Measurements from ENCODE around the gene ANKFY1. TPM values are rescaled to one million over a fixed set of nuclear protein-coding genes. Genes with fewer than 3 reads are reported as not detected.

Gene ANKFY1
- total and polyA plus RNA-seq, 3 experiments from 2014 or later, result 13.3 to 39.6 (median 35.2) TPM

GRCh38 chr17:4250887-4251286 is 12.9 kb downstream of the ANKFY1 start:
- POLR2A ChIA-PET, result no interaction called here
- DNase-seq, result no peak
- H3K4me3 Mint-ChIP-seq, result no peak overlapping the region

GRCh38 chr17:4249452-4250029 is 14.2 kb downstream of the ANKFY1 start:
- POLR2A ChIA-PET, result no interaction called here
- peaks cover 0 to 25% (median 1%) of the 10 kb centered on the region in 3 donors for H3K36me3 Mint-ChIP-seq
- CTCF ChIA-PET, result interaction anchor here (0.7 to 2.3 kb wide), 5 partner anchors 9 to 34 kb away, joined by 3 to 12 read pairs (median 4); partner anchors contain the start of gene ANKFY1
- Histone ChIP-seq H3K27ac (ENCODE audit: low read depth, low read length) (no peak overlapping the region), H3K27me3 (ENCODE audit: insufficient read depth, low read length, poor library complexity, severe bottlenecking) (no peaks in the 10 kb centered on the region), H3K4me1 (ENCODE audit: insufficient read depth, low read length) (peaks cover 5% of the 10 kb centered on the region), H3K4me3 (ENCODE audit: low read length) (no peak overlapping the region), H3K9me3 (ENCODE audit: low read length) (no peaks in the 10 kb centered on the region), H3K36me3 (ENCODE audit: insufficient read depth, low read length) (peaks cover 5% of the 10 kb centered on the region)
- H3K4me3 Mint-ChIP-seq, result no peak overlapping the region
- peaks cover 48 to 76% (median 66%) of the 10 kb centered on the region in 3 donors for H3K4me1 Mint-ChIP-seq
- peak overlapping the region in 6 of 8 donors; percentile 4 to 59 (median 32) for H3K27ac Mint-ChIP-seq
- no peaks in the 10 kb centered on the region for H3K27me3 Mint-ChIP-seq
- no peaks in the 10 kb centered on the region for H3K9me3 Mint-ChIP-seq
- peak in 1 of 5 donors; percentile 4 for DNase-seq

More at GRCh38 chr17:4250887-4251286, 12.9 kb downstream of the ANKFY1 start:
- Mint-ChIP-seq H3K9me3 (no peaks in the 10 kb centered on the region), H3K27me3 (no peaks in the 10 kb centered on the region), H3K36me3 (peaks cover 1 to 28% (median 3%) of the 10 kb centered on the region in 3 donors), H3K4me1 (peaks cover 45 to 79% (median 67%) of the 10 kb centered on the region in 3 donors), H3K27ac (peak overlapping the region in 1 of 8 donors; percentile 13)
- H3K4me1 ChIP-seq (ENCODE audit: insufficient read depth, low read length), result peaks cover 5% of the 10 kb centered on the region
- peaks cover 5% of the 10 kb centered on the region for H3K36me3 ChIP-seq (ENCODE audit: insufficient read depth, low read length)
- no peak overlapping the region for H3K4me3 ChIP-seq (ENCODE audit: low read length)
- no peak overlapping the region for H3K27ac ChIP-seq (ENCODE audit: low read depth, low read length)
- CTCF ChIA-PET, result interaction anchor here (0.8 to 2.3 kb wide), 4 partner anchors 10 to 35 kb away, joined by 3 to 12 read pairs (median 5); no protein-coding TSS in a partner anchor
- no peaks in the 10 kb centered on the region for H3K27me3 ChIP-seq (ENCODE audit: insufficient read depth, low read length, poor library complexity, severe bottlenecking)
- H3K9me3 ChIP-seq (ENCODE audit: low read length), result no peaks in the 10 kb centered on the region

GRCh38 chr17:4248504-4249277 is 15.1 kb downstream of the ANKFY1 start:
- Histone ChIP-seq H3K4me1 (ENCODE audit: insufficient read depth, low read length) (peaks cover 5% of the 10 kb centered on the region), H3K36me3 (ENCODE audit: insufficient read depth, low read length) (peaks cover 5% of the 10 kb centered on the region), H3K27ac (ENCODE audit: low read depth, low read length) (no peak overlapping the region), H3K4me3 (ENCODE audit: low read length) (no peak overlapping the region), H3K27me3 (ENCODE audit: insufficient read depth, low read length, poor library complexity, severe bottlenecking) (no peaks in the 10 kb centered on the region), H3K9me3 (ENCODE audit: low read length) (no peaks in the 10 kb centered on the region)
- POLR2A ChIA-PET, result no interaction called here
- H3K4me3 Mint-ChIP-seq, result peak overlapping the region in 1 of 7 donors; percentile 20
- peaks cover 49 to 73% (median 66%) of the 10 kb centered on the region in 3 donors for H3K4me1 Mint-ChIP-seq
- peaks cover 0 to 24% (median 1%) of the 10 kb centered on the region in 3 donors for H3K36me3 Mint-ChIP-seq
- peak overlapping the region in 2 of 8 donors; percentile 26 to 29 for H3K27ac Mint-ChIP-seq
- CTCF ChIA-PET, result interaction anchor here (0.8 to 2.3 kb wide), 3 partner anchors 10 to 15 kb away, joined by 4 to 12 read pairs (median 4); partner anchors contain the start of gene ANKFY1
- no peaks in the 10 kb centered on the region for H3K9me3 Mint-ChIP-seq
- H3K27me3 Mint-ChIP-seq, result no peaks in the 10 kb centered on the region
- no peak for DNase-seq

GRCh38 chr17:4247971-4248388 is 15.8 kb downstream of the ANKFY1 start:
- ChIA-PET CTCF (interaction anchor here (1.3 to 2.2 kb wide), 3 partner anchors 10 to 48 kb away, joined by 3 to 6 read pairs (median 4); partner anchors contain the start of gene ANKFY1), POLR2A (no interaction called here)
- H3K4me1 ChIP-seq (ENCODE audit: insufficient read depth, low read length), result peaks cover 5% of the 10 kb centered on the region
- DNase-seq, result no peak
- H3K27ac ChIP-seq (ENCODE audit: low read depth, low read length), result no peak overlapping the region
- H3K4me3 ChIP-seq (ENCODE audit: low read length), result no peak overlapping the region
- Mint-ChIP-seq H3K4me1 (peaks cover 45 to 66% (median 59%) of the 10 kb centered on the region in 3 donors), H3K9me3 (no peaks in the 10 kb centered on the region), H3K36me3 (peaks cover 0 to 25% (median 1%) of the 10 kb centered on the region in 3 donors), H3K27ac (no peak overlapping the region), H3K27me3 (no peaks in the 10 kb centered on the region), H3K4me3 (no peak overlapping the region)
- H3K9me3 ChIP-seq (ENCODE audit: low read length), result no peaks in the 10 kb centered on the region
- no peaks in the 10 kb centered on the region for H3K27me3 ChIP-seq (ENCODE audit: insufficient read depth, low read length, poor library complexity, severe bottlenecking)
- H3K36me3 ChIP-seq (ENCODE audit: insufficient read depth, low read length), result peaks cover 5% of the 10 kb centered on the region

- H3K4me1 Mint-ChIP-seq, result peaks cover 45 to 60% (median 59%) of the 10 kb centered on the region in 3 donors
- no peak for DNase-seq
- CTCF ChIA-PET, result interaction anchor here (1.3 to 2.1 kb wide), 4 partner anchors 10 to 47 kb away, joined by 3 to 12 read pairs (median 5); no protein-coding TSS in a partner anchor
- no peaks in the 10 kb centered on the region for H3K9me3 ChIP-seq (ENCODE audit: low read length)
- no peak overlapping the region for H3K4me3 ChIP-seq (ENCODE audit: low read length)
- POLR2A ChIA-PET, result no interaction called here
- peaks cover 5% of the 10 kb centered on the region for H3K36me3 ChIP-seq (ENCODE audit: insufficient read depth, low read length)
- H3K27ac ChIP-seq (ENCODE audit: low read depth, low read length), result no peak overlapping the region
- H3K4me3 Mint-ChIP-seq, result peak overlapping the region in 1 of 7 donors; percentile 18
- H3K27me3 Mint-ChIP-seq, result no peaks in the 10 kb centered on the region
- no peaks in the 10 kb centered on the region for H3K27me3 ChIP-seq (ENCODE audit: insufficient read depth, low read length, poor library complexity, severe bottlenecking)
- H3K27ac Mint-ChIP-seq, result peak overlapping the region in 2 of 8 donors; percentile 35 to 51
- no peaks in the 10 kb centered on the region for H3K9me3 Mint-ChIP-seq
- H3K36me3 Mint-ChIP-seq, result peaks cover 0 to 30% (median 1%) of the 10 kb centered on the region in 3 donors
- H3K4me1 ChIP-seq (ENCODE audit: insufficient read depth, low read length), result peaks cover 5% of the 10 kb centered on the region
Observed at GRCh38 chr17:4247361-4247970, 16.3 kb downstream of the ANKFY1 start.

GRCh38 chr17:4246674-4247073 is 17.1 kb downstream of the ANKFY1 start:
- Mint-ChIP-seq H3K27me3 (no peaks in the 10 kb centered on the region), H3K4me1 (peaks cover 43 to 56% (median 53%) of the 10 kb centered on the region in 3 donors), H3K4me3 (no peak overlapping the region), H3K27ac (peak overlapping the region in 1 of 8 donors; percentile 14), H3K36me3 (peaks cover 0 to 36% (median 1%) of the 10 kb centered on the region in 3 donors), H3K9me3 (no peaks in the 10 kb centered on the region)
- DNase-seq, result no peak
- H3K9me3 ChIP-seq (ENCODE audit: low read length), result no peaks in the 10 kb centered on the region
- H3K4me1 ChIP-seq (ENCODE audit: insufficient read depth, low read length), result peaks cover 5% of the 10 kb centered on the region
- CTCF ChIA-PET, result interaction anchor here (1.3 to 2.1 kb wide), 5 partner anchors 11 to 46 kb away, joined by 3 to 12 read pairs (median 4); no protein-coding TSS in a partner anchor
- H3K36me3 ChIP-seq (ENCODE audit: insufficient read depth, low read length), result peaks cover 5% of the 10 kb centered on the region
- H3K4me3 ChIP-seq (ENCODE audit: low read length), result no peak overlapping the region
- POLR2A ChIA-PET, result no interaction called here
- no peaks in the 10 kb centered on the region for H3K27me3 ChIP-seq (ENCODE audit: insufficient read depth, low read length, poor library complexity, severe bottlenecking)
- no peak overlapping the region for H3K27ac ChIP-seq (ENCODE audit: low read depth, low read length)

GRCh38 chr17:4241535-4241934 is 22.2 kb downstream of the ANKFY1 start:
- POLR2A ChIA-PET, result interaction anchor here (0.7 kb wide), 1 partner anchor 73 kb away, joined by 3 read pairs; no protein-coding TSS in a partner anchor
- Mint-ChIP-seq H3K9me3 (no peaks in the 10 kb centered on the region), H3K36me3 (peaks cover 5 to 57% (median 9%) of the 10 kb centered on the region in 3 donors), H3K27me3 (no peaks in the 10 kb centered on the region), H3K4me3 (no peak overlapping the region), H3K27ac (peak overlapping the region in 1 of 8 donors; percentile 70), H3K4me1 (peaks cover 12 to 17% (median 15%) of the 10 kb centered on the region in 3 donors)
- DNase-seq, result no peak
- Histone ChIP-seq H3K36me3 (ENCODE audit: insufficient read depth, low read length) (peaks cover 13% of the 10 kb centered on the region), H3K4me3 (ENCODE audit: low read length) (no peak overlapping the region), H3K27me3 (ENCODE audit: insufficient read depth, low read length, poor library complexity, severe bottlenecking) (no peaks in the 10 kb centered on the region), H3K27ac (ENCODE audit: low read depth, low read length) (no peak overlapping the region), H3K9me3 (ENCODE audit: low read length) (no peaks in the 10 kb centered on the region), H3K4me1 (ENCODE audit: insufficient read depth, low read length) (no peaks in the 10 kb centered on the region)
- CTCF ChIA-PET, result interaction anchor here (2.6 kb wide), 1 partner anchor 17 kb away, joined by 5 read pairs; no protein-coding TSS in a partner anchor
